ENCODE measurements around the gene FBXO11. TPM values are rescaled to one million over a fixed set of nuclear protein-coding genes. Genes with fewer than 3 reads are reported as not detected.

Gene FBXO11
- total RNA-seq, 1 donor: 57.9 TPM

- Histone ChIP-seq H3K27me3 (ENCODE audit: insufficient read depth, low read length) (no peaks in the 10 kb centered on the region), H3K4me1 (ENCODE audit: insufficient read depth, low read length) (no peaks in the 10 kb centered on the region), H3K36me3 (ENCODE audit: insufficient read depth, low read length) (no peaks in the 10 kb centered on the region), H3K27ac (ENCODE audit: low read depth, low read length) (no peak overlapping the region), H2AFZ (ENCODE audit: low read length) (no peak overlapping the region), H3K4me2 (ENCODE audit: insufficient read depth, low read length) (no peak overlapping the region), H3K9me3 (ENCODE audit: low read depth, low read length) (peaks cover 9% of the 10 kb centered on the region), H4K20me1 (ENCODE audit: insufficient read depth, low read length) (no peaks in the 10 kb centered on the region), H3K79me2 (ENCODE audit: insufficient read depth, low read length) (no peaks in the 10 kb centered on the region), H3K4me3 (ENCODE audit: insufficient read depth, low read length) (no peak overlapping the region)
- TF ChIP-seq CTCF (IDR thresholded peaks at IDR 0.05; ENCODE audit: extremely low read depth, low read depth, low read length): no peak
- DNase-seq (ENCODE audit: insufficient read length, low spot score, missing footprints): no peak
Observed at GRCh38 chr2:47769318-47769717, 137.0 kb downstream of the FBXO11 start.

- H3K27ac ChIP-seq (ENCODE audit: low read depth, low read length): no peak overlapping the region
- H2AFZ ChIP-seq (ENCODE audit: low read length): peak overlapping the region; percentile 86
- peak overlapping the region; percentile 78 for H3K4me2 ChIP-seq (ENCODE audit: insufficient read depth, low read length)
- H3K79me2 ChIP-seq (ENCODE audit: insufficient read depth, low read length): no peaks in the 10 kb centered on the region
- DNase-seq (ENCODE audit: insufficient read length, low spot score, missing footprints): peak; percentile 87
- peak overlapping the region; percentile 62 for H3K4me3 ChIP-seq (ENCODE audit: insufficient read depth, low read length)
- H3K36me3 ChIP-seq (ENCODE audit: insufficient read depth, low read length): no peaks in the 10 kb centered on the region
- peaks cover 9% of the 10 kb centered on the region for H3K9me3 ChIP-seq (ENCODE audit: low read depth, low read length)
- H3K27me3 ChIP-seq (ENCODE audit: insufficient read depth, low read length): no peaks in the 10 kb centered on the region
- TF ChIP-seq CTCF (IDR thresholded peaks at IDR 0.05; ENCODE audit: extremely low read depth, low read depth, low read length): peak; percentile 92
- no peaks in the 10 kb centered on the region for H4K20me1 ChIP-seq (ENCODE audit: insufficient read depth, low read length)
- H3K4me1 ChIP-seq (ENCODE audit: insufficient read depth, low read length): no peaks in the 10 kb centered on the region
Observed at GRCh38 chr2:47767880-47768609, 138.3 kb downstream of the FBXO11 start.

GRCh38 chr2:47767497-47767844 lies 138.8 kb downstream of the FBXO11 start:
- DNase-seq (ENCODE audit: insufficient read length, low spot score, missing footprints): no peak
- H3K9me3 ChIP-seq (ENCODE audit: low read depth, low read length): peaks cover 9% of the 10 kb centered on the region
- no peaks in the 10 kb centered on the region for H3K36me3 ChIP-seq (ENCODE audit: insufficient read depth, low read length)
- H3K4me1 ChIP-seq (ENCODE audit: insufficient read depth, low read length): no peaks in the 10 kb centered on the region
- no peaks in the 10 kb centered on the region for H3K27me3 ChIP-seq (ENCODE audit: insufficient read depth, low read length)
- no peak overlapping the region for H3K27ac ChIP-seq (ENCODE audit: low read depth, low read length)
- TF ChIP-seq CTCF (IDR thresholded peaks at IDR 0.05; ENCODE audit: extremely low read depth, low read depth, low read length): no peak
- H3K4me2 ChIP-seq (ENCODE audit: insufficient read depth, low read length): peak overlapping the region; percentile 78
- peak overlapping the region; percentile 86 for H2AFZ ChIP-seq (ENCODE audit: low read length)
- H3K79me2 ChIP-seq (ENCODE audit: insufficient read depth, low read length): no peaks in the 10 kb centered on the region
- H3K4me3 ChIP-seq (ENCODE audit: insufficient read depth, low read length): peak overlapping the region; percentile 62
- no peaks in the 10 kb centered on the region for H4K20me1 ChIP-seq (ENCODE audit: insufficient read depth, low read length)

GRCh38 chr2:47751856-47752414 lies 154.4 kb downstream of the FBXO11 start:
- no peaks in the 10 kb centered on the region for H3K36me3 ChIP-seq (ENCODE audit: insufficient read depth, low read length)
- no peak for TF ChIP-seq CTCF (IDR thresholded peaks at IDR 0.05; ENCODE audit: extremely low read depth, low read depth, low read length)
- H3K79me2 ChIP-seq (ENCODE audit: insufficient read depth, low read length): no peaks in the 10 kb centered on the region
- H4K20me1 ChIP-seq (ENCODE audit: insufficient read depth, low read length): no peaks in the 10 kb centered on the region
- peak overlapping the region; percentile 62 for H3K27ac ChIP-seq (ENCODE audit: low read depth, low read length)
- peak overlapping the region; percentile 37 for H3K4me2 ChIP-seq (ENCODE audit: insufficient read depth, low read length)
- no peaks in the 10 kb centered on the region for H3K9me3 ChIP-seq (ENCODE audit: low read depth, low read length)
- H3K4me3 ChIP-seq (ENCODE audit: insufficient read depth, low read length): no peak overlapping the region
- no peak for DNase-seq (ENCODE audit: insufficient read length, low spot score, missing footprints)
- no peaks in the 10 kb centered on the region for H3K27me3 ChIP-seq (ENCODE audit: insufficient read depth, low read length)
- peaks cover 6% of the 10 kb centered on the region for H3K4me1 ChIP-seq (ENCODE audit: insufficient read depth, low read length)
- H2AFZ ChIP-seq (ENCODE audit: low read length): peak overlapping the region; percentile 31

Data from osteoblast (primary cell).